K562 (cell line): Measurements from ENCODE around the gene LIPI. TPM values are rescaled to one million over a fixed set of nuclear protein-coding genes. Genes with fewer than 3 reads are reported as not detected.

Experiments
- FOXA1 ChIP-seq: fragments of 450-650 bp; IDR thresholded peaks from 2 replicates; pipeline ENCODE4 v1.6.1; 2016; ENCODE audit warnings: mild to moderate bottlenecking, borderline replicate concordance
- FOXK1 ChIP-seq: sonication (generic); formaldehyde crosslinking; IDR thresholded peaks from 2 replicates; pipeline ENCODE4 v1.8.0; 2022; ENCODE audit warnings: missing genetic modification reagents, mild to moderate bottlenecking, borderline replicate concordance
- MTF1 ChIP-seq: fragments of 250-450 bp; sonication (Bioruptor Pico); IDR thresholded peaks from 2 replicates; pipeline ENCODE4 v1.9.0; 2021; ENCODE audit warnings: moderate library complexity, mild to moderate bottlenecking, inconsistent platforms, borderline replicate concordance
- RBFOX2 ChIP-seq: fragments of 200-400 bp; formaldehyde crosslinking; IDR thresholded peaks from 2 replicates; pipeline ENCODE4 v1.6.1; 2017; ENCODE audit warnings: low read depth, mild to moderate bottlenecking, low read length, moderate library complexity
- RFX7 ChIP-seq: fragments of 250-450 bp; sonication (Bioruptor Pico); IDR thresholded peaks from 2 replicates; pipeline ENCODE4 v1.5.1; 2021; ENCODE audit warnings: mild to moderate bottlenecking
- STAT5A ChIP-seq: IDR thresholded peaks from 2 replicates; pipeline ENCODE4 v1.6.1; 2012; ENCODE audit warnings: low read length, inconsistent platforms, borderline replicate concordance
- ZNF408 ChIP-seq: fragments of 250-450 bp; sonication (Bioruptor Pico); IDR thresholded peaks from 2 replicates; pipeline ENCODE4 v1.4.0; 2020; ENCODE audit warnings: low read depth, mild to moderate bottlenecking, moderate library complexity
- ZNF444 ChIP-seq: fragments of 250-450 bp; sonication (Bioruptor Pico); IDR thresholded peaks from 2 replicates; pipeline ENCODE4 v1.4.0; 2020; ENCODE audit warnings: mild to moderate bottlenecking, moderate library complexity
- polyA plus RNA-seq, 8 experiments: library from polyadenylated mRNA; depleted of rRNA in 4 of 8; stranded (reverse) in 5 of 8; unstranded in 3 of 8; fragments of >200 nt; fragmentation: Nextera tagmentation in 2 of 8; fragmentation: Illumina TruSeq in 1 of 8; extraction: Ambion mirVana in 2 of 8; extraction: Trizol in 1 of 8; gene quantifications; 2 replicates each; pipeline versions ENCODE4 v1.2.1 to v1.2.3, GENCODE V29; 2011 to 2014; ENCODE audit warnings: inconsistent platforms in 1 of 8, missing spikeins in 1 of 8
- total RNA-seq, 7 experiments: library from RNA; depleted of rRNA in 6 of 7; stranded (reverse); fragments of >200 nt in 6 of 7; fragmentation: Illumina TruSeq in 2 of 7; extraction: Trizol in 2 of 7; gene quantifications; 2 replicates each; pipeline versions ENCODE4 v1.2.1 to v1.2.3, GENCODE V29; 2011 to 2021; ENCODE audit warnings: low replicate concordance in 1 of 7
- TF ChIP-seq, protein P1 (sequence below): fragments of 450-650 bp; IDR thresholded peaks from 2 replicates; pipeline ENCODE4 v1.7.1; 2018; ENCODE audit warnings: mild to moderate bottlenecking, low read depth; ENCODE audit not compliant: partially characterized antibody
- TF ChIP-seq, protein P2 (sequence below): sonication (generic); formaldehyde crosslinking; IDR thresholded peaks from 2 replicates; pipeline ENCODE4 v1.8.0; 2022; ENCODE audit warnings: mild to moderate bottlenecking, low read depth, missing genetic modification reagents
- TF ChIP-seq, protein P3 (sequence below): sonication (generic); formaldehyde crosslinking; IDR thresholded peaks from 2 replicates; pipeline ENCODE4 v1.5.0; 2020; ENCODE audit warnings: missing genetic modification reagents
- TF ChIP-seq, protein P4 (sequence below): sonication (generic); formaldehyde crosslinking; IDR thresholded peaks from 2 replicates; pipeline ENCODE4 v1.8.0; 2022; ENCODE audit warnings: mild to moderate bottlenecking, missing genetic modification reagents
- TF ChIP-seq, protein P5 (sequence below): sonication (generic); formaldehyde crosslinking; IDR thresholded peaks from 2 replicates; pipeline ENCODE4 v1.8.1; 2023; ENCODE audit warnings: mild to moderate bottlenecking, missing genetic modification reagents

Gene LIPI
- total and polyA plus RNA-seq, 9 of the 15 experiments (the other 6 are each of a cell fraction or from before 2014, with no cell fraction given) = not detected

DNA sequence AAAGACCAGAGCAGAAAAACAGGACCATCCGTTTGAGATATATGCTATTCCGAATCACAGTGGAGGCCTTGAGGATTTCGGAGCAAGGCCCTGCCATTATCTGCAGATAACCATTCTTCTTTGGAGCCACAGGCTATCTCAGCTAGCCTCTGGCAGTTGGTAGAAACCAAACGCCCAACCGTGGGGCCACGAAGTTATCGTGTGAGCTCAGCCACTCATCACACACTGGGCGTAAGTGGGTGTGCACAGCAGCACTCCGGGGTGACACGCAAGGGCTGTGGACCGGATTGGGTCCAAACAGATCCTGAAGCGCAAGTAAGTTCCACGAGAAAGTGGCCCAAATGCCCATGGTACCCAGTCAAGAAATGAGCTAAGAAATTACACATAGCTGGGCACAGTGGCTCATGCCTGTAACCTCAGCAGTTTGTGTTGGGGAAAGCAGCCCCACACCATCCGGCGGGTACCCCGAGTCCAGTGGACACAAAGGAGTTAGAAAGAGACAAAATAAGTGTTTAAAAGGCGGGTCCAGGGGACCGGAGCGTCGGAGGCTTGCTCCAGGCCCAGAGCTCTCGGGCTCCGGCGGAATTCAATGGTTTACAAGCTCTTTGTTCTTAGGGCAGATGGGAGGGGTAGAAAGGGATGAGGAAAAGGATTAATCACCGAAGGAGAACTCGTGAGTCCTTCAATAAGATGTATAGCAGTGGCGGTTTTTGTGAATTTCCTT is 130.6 kb downstream of the LIPI start (continued):
- TF ChIP-seq, protein P1, sequence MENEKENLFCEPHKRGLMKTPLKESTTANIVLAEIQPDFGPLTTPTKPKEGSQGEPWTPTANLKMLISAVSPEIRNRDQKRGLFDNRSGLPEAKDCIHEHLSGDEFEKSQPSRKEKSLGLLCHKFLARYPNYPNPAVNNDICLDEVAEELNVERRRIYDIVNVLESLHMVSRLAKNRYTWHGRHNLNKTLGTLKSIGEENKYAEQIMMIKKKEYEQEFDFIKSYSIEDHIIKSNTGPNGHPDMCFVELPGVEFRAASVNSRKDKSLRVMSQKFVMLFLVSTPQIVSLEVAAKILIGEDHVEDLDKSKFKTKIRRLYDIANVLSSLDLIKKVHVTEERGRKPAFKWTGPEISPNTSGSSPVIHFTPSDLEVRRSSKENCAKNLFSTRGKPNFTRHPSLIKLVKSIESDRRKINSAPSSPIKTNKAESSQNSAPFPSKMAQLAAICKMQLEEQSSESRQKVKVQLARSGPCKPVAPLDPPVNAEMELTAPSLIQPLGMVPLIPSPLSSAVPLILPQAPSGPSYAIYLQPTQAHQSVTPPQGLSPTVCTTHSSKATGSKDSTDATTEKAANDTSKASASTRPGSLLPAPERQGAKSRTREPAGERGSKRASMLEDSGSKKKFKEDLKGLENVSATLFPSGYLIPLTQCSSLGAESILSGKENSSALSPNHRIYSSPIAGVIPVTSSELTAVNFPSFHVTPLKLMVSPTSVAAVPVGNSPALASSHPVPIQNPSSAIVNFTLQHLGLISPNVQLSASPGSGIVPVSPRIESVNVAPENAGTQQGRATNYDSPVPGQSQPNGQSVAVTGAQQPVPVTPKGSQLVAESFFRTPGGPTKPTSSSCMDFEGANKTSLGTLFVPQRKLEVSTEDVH = no peak
- TF ChIP-seq, protein P2, sequence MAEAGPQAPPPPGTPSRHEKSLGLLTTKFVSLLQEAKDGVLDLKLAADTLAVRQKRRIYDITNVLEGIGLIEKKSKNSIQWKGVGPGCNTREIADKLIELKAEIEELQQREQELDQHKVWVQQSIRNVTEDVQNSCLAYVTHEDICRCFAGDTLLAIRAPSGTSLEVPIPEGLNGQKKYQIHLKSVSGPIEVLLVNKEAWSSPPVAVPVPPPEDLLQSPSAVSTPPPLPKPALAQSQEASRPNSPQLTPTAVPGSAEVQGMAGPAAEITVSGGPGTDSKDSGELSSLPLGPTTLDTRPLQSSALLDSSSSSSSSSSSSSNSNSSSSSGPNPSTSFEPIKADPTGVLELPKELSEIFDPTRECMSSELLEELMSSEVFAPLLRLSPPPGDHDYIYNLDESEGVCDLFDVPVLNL (CRISPR knock-in tag) = no peak
- TF ChIP-seq MTF1 (CRISPR knock-in tag) = no peak
- TF ChIP-seq STAT5A = no peak
- TF ChIP-seq, protein P3, sequence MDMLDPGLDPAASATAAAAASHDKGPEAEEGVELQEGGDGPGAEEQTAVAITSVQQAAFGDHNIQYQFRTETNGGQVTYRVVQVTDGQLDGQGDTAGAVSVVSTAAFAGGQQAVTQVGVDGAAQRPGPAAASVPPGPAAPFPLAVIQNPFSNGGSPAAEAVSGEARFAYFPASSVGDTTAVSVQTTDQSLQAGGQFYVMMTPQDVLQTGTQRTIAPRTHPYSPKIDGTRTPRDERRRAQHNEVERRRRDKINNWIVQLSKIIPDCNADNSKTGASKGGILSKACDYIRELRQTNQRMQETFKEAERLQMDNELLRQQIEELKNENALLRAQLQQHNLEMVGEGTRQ = no peak
- TF ChIP-seq, protein P4, sequence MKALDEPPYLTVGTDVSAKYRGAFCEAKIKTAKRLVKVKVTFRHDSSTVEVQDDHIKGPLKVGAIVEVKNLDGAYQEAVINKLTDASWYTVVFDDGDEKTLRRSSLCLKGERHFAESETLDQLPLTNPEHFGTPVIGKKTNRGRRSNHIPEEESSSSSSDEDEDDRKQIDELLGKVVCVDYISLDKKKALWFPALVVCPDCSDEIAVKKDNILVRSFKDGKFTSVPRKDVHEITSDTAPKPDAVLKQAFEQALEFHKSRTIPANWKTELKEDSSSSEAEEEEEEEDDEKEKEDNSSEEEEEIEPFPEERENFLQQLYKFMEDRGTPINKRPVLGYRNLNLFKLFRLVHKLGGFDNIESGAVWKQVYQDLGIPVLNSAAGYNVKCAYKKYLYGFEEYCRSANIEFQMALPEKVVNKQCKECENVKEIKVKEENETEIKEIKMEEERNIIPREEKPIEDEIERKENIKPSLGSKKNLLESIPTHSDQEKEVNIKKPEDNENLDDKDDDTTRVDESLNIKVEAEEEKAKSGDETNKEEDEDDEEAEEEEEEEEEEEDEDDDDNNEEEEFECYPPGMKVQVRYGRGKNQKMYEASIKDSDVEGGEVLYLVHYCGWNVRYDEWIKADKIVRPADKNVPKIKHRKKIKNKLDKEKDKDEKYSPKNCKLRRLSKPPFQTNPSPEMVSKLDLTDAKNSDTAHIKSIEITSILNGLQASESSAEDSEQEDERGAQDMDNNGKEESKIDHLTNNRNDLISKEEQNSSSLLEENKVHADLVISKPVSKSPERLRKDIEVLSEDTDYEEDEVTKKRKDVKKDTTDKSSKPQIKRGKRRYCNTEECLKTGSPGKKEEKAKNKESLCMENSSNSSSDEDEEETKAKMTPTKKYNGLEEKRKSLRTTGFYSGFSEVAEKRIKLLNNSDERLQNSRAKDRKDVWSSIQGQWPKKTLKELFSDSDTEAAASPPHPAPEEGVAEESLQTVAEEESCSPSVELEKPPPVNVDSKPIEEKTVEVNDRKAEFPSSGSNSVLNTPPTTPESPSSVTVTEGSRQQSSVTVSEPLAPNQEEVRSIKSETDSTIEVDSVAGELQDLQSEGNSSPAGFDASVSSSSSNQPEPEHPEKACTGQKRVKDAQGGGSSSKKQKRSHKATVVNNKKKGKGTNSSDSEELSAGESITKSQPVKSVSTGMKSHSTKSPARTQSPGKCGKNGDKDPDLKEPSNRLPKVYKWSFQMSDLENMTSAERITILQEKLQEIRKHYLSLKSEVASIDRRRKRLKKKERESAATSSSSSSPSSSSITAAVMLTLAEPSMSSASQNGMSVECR (CRISPR knock-in tag) = no peak
- no peak for TF ChIP-seq ZNF408 (CRISPR knock-in tag)
- TF ChIP-seq RBFOX2 = no peak
- TF ChIP-seq FOXA1 = no peak
- TF ChIP-seq RFX7 (CRISPR knock-in tag) = no peak
- no peak for TF ChIP-seq ZNF444 (CRISPR knock-in tag)
- TF ChIP-seq FOXK1 = no peak
- TF ChIP-seq, protein P5, sequence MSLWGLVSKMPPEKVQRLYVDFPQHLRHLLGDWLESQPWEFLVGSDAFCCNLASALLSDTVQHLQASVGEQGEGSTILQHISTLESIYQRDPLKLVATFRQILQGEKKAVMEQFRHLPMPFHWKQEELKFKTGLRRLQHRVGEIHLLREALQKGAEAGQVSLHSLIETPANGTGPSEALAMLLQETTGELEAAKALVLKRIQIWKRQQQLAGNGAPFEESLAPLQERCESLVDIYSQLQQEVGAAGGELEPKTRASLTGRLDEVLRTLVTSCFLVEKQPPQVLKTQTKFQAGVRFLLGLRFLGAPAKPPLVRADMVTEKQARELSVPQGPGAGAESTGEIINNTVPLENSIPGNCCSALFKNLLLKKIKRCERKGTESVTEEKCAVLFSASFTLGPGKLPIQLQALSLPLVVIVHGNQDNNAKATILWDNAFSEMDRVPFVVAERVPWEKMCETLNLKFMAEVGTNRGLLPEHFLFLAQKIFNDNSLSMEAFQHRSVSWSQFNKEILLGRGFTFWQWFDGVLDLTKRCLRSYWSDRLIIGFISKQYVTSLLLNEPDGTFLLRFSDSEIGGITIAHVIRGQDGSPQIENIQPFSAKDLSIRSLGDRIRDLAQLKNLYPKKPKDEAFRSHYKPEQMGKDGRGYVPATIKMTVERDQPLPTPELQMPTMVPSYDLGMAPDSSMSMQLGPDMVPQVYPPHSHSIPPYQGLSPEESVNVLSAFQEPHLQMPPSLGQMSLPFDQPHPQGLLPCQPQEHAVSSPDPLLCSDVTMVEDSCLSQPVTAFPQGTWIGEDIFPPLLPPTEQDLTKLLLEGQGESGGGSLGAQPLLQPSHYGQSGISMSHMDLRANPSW (CRISPR knock-in tag) = no peak
